Stimulated activated naive CD4-positive, alpha-beta T cell (primary cell): ENCODE measurements around the gene SH3GL3.

Experiments used
- DNase-seq, 6 experiments: peaks; one replicate each; lab custom pipeline; 2025; lab: John Stamatoyannopoulos, UW

Gene SH3GL3

DNA sequence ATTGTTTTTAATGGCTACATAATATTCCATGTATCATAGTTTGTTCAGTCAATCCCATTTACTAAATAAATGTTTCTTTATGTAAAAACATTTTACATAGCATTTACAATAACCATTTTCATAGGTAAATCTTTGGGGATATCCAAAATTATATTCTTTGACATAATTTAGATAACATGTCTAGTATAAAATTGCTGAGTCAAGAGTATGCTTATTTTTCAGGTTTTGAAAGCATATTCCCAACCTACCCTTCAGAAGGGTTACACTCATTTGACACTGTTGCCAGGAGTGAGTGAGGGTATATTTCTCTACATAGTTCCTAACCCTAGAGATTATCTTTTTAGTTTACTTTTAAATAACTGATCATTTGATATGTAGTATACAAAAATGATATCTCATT, 122.2 kb downstream of the SH3GL3 start:
- no peak for DNase-seq

DNA sequence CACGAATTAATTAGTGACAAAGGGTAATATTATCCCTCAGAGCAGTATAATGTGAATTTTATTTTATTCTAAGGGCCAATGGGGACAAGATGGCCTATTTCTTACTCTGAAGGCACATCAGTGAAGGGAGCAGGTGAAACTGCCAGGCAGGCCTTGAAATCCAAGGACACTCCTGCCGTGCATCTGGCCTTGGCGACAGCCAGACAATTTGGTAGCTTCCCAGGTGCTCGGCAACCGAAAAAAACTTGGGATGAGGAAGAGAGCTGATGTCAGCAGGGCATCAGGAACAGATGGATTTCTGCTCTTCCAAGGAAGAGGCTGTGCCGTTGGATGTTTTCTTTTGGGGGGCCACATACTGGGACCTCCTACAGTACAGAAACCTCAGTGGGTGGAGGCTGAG, 123.6 kb downstream of the SH3GL3 start:
- no peak for DNase-seq

DNA sequence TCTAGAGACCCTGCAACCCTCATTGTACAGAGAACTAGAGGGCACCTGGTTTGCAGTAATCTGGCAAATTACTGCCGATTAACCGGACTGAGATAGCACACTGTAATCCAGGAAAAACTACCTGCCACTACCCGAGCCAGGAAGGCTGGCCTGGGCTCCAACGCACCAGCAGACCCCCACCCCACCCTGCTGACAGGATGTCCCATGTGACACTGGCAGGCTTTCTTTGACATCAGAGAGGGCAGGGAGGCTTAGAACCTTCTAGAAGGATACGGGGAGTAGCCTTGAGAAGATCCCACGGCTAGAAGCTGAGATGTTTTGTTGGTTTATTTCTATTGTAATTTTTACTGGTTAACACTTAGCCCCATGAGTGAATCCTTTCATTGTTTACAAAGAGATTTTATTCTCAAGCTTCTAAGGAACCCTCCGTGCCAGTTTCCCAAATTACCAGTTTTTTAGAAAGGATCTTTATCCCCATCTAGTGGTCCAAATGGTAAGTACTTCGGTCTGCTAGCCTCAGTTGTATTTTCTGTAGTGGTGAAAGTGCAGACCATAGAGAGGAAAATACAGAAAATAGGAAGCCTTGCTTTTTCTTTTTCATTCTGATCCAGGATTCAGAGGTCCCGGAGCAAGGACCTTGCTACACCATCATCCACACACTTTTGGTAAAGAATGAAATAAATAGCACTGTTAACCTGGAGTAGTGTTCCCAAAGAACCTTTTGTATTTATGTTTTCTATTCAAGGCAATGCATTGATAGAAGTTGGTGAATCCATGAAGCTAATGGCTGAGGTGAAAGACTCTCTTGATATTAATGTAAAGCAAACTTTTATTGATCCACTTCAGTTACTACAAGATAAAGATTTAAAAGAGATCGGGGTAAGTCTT, 124.9 kb downstream of the SH3GL3 start:
- DNase-seq: no peak

DNA sequence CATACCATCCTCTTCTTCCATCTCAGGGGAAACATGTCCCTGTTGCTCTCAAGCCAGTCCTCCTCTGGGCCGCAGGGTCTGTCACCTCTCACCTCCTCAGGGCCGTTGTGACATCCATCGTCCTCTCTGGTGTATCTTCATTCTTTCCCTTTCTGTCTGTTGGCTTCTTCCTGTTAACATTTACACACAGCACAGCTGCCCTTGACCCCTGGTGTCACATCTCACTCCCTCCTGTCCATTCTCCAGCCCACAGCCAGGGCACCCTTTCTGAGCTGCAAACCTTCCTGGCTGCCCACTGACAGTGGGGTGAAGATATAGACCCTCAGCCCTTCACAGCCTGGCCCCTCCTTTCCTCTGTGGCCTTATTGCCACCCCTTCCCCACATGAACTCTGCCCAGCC, 127.2 kb downstream of the SH3GL3 start:
- no peak for DNase-seq

DNA sequence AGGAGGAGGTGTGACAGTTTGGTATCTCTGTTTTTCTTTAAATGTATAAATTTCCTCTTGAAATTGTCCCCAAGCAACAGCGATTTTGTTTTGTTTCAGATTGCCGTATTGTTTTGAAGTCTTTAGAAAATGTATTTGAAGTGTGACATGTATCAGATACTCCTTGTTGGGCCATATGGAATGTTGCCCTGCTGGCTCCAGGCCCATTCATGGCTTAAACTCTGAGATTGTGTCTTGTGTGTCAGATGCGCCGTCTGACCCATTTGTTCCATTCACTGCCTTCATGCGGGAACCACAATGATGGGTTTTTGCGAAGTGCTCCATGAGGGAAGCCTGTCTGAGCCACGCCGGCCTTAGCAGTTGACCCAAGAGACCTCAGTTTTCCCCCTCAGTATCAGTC, 131.6 kb downstream of the SH3GL3 start:
- no peak for DNase-seq

DNA sequence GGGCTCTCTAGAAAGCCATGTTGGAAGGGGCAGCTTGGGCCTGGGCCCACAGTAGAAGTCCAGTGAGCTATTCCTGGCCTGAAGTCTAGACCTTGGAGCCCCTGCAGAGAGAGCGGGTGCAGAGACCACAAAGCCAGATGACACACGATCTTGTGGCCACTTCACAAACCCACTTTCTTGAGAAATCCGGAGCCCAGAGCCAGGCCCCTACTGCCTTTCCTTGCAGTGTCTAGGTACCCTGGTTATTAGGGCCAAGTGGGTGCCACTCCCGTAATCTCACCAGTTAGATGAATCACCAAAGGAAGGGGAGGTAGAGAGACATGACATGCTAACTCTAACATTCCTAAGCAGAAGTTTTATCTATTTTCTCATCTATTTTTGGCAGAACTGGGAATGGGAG, 134.2 kb downstream of the SH3GL3 start:
- DNase-seq: no peak

DNA sequence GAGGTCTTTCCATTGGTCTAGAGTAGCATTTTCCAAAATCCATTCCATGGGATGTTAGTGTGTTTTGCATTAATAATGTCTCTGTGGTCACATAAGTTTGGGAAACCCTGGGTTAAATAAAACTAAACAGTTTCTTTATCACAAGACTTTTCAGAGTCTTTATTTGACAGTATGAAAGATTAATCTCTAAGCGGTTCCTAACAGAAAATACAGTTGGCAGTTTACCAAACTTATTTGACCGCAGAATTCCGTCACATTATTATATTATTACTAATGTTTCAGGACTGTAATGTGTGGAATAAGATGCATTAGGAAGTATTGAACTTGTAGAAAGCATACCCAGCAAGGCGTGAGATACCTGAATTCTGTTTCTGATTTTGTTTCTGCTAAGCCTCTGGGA, 135.2 kb downstream of the SH3GL3 start:
- no peak for DNase-seq

DNA sequence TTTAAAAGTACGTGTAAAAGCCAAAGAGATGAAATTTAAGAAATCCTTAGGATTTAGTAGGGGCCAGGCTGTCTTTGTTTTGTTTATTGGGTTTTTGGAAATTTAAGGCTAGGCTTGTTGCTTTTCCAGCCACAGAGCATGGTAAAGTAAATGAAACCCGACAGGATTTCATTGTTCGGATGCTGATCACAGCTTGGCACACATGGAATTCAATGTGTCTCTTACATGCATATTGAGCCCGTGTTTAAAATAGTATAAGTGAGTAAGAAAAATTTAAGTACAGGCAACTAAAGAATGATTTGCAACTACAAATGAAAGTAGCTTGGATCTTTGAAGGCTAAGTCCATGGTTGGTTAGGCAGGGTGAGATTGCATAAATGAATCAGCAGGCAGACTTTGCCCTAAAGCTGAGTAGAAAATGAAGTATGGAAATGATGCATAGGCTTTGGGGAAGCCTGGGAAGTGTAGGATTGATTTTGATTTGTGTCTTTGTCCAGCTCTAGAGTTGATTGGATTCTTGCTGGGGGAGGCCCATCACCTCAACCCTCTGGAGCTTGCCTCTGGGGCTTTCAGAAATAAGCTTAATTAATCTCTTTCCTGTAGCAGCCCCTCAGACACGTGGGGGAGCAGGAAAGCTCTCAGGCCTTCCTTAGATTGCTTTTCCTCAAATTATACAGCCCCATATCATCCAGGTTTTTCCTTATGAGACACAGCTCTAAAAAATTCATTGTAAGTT, 138.6 kb downstream of the SH3GL3 start:
- no peak for DNase-seq

DNA sequence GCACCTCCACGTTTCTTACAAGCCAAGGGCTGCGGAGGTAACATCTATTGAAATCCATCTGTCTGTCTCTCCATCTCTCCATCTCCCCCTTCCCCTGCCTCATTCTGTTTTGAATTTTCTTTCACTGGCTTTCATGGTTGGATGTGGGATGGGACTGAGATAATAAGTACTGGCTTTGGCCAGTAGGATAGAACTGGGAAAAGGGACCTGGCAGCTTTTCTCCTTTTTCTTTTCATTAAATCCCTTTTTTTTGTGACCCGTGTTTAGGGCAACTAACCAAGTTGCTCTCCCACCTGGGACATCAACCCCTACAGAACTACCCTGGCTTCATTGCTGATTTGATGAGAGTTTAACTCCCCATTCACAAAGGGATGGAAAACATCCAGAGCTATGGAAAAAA, 139.9 kb downstream of the SH3GL3 start:
- DNase-seq: no peak

DNA sequence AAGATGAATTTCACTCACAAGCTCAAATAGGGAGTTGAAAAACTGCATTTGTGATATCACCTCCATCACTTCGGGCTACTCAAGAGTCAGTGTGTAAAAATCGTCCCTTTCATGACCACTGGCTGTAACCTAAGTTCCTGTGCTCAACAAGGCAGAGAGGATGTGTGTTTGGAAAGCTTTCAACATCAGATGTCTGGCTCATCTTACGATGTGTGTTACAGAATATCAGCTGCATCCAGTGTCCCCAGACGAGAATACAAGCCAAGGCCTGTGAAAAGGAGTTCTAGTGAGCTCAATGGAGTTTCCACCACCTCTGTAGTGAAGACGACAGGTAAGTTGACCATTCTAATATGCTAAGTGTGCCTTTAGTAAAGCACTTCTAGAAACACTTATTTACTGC, 141.3 kb downstream of the SH3GL3 start:
- no peak for DNase-seq

DNA sequence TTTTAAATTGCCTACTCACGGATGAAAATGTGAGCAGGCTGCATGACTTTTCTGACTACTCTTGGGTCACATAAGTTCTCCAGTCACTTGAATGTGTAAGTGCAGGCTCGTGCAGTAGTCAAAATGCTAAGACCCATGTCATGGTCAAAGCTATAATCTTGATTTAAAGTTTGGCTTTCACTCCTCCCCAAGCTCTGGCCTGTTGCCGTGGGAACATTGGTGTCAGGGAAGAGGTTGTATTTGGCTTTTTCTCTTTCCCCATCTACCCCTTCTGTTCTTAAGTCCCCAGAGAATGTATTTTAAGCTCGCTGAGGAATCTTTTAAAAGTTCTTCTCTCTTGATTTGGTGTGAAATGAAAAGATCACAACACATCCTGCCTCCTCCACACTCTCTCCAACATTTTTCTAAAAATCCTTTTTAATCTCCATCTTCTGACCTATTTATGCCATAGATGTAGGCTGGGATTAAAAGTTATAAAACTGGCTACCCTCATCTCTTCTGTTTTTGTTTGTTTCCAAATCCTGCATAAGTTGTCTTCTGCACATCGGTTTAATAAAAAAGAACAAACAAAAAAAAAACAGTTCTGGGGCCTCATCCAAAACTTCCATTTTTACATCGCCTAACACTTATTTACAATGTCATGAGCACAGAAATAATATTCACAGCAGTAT, 145.4 kb downstream of the SH3GL3 start:
- DNase-seq: no peak

DNA sequence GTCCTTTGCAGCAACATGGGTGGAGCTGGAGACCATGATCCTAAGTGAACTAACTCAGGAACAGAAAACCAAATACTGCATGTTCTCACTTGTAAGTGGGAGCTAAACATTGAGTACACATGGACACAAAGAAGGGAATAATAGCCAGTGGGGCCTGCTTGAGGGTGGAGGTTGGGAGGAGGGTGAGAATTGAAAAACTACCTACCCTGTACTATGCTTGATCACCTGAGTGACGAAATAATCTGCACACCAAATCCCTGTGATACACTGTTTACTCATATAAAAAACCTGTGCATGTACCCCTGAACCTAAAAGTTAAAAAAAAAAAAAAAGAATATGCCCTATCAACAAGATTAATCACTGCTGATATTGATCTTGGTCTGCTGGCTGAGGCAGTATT, 148.1 kb downstream of the SH3GL3 start:
- DNase-seq: no peak

DNA sequence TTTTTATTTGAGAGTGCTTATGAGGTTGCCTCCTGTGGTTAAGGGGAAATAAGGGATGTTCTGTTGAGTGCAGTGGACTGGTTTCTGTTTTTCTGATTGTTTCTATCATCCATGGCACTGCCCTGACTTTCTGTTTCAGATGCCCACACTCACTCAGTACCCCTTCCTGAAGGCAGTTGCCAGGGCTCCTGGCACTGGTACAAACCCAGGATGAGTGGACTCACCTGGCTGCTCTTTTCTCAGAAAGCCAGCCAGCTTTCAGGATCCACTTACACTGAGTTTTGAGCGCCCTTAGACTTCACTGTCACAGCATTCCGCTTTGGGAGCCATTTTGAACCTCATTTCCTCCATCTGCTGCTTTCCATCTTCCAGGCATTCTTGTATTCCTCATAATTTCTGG, 150.9 kb downstream of the SH3GL3 start:
- no peak for DNase-seq

DNA sequence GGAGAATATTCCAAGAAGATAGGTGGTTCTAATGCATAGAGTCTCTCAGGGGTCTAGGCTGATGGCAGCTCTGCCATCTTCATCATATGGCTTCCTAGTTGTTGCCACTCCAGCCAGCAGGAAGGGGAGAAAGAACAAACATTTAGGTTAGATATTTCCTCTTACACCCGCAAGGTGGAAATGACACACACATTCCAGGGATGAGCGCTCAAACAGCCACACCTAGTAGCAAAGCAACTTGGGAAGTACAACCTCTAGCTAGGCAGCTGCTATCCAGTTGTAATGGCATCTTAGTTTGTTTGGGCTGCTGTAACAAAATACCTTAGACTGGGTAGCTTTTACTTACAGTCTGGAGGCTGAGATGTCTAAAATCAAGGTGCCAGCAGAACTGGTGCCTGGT, 154.9 kb downstream of the SH3GL3 start:
- DNase-seq: no peak

DNA sequence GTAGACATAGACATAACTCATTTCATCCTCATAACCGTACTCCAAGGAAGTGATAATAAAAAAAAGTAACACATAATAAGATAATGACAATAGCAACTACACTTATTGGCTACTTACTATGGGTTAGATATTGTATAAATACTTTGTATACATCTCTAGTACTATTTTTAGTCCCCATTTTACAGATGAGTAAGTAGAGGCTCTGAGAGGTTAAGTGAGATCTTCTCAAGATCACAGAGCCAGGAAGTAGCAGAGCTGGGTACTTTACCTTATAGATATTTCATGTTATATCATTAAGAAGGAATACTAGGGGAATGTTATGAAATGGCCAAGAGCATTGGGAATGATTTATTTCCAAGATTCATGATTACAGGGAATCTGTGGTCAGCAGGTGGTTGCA, 157.4 kb downstream of the SH3GL3 start:
- DNase-seq: no peak

DNA sequence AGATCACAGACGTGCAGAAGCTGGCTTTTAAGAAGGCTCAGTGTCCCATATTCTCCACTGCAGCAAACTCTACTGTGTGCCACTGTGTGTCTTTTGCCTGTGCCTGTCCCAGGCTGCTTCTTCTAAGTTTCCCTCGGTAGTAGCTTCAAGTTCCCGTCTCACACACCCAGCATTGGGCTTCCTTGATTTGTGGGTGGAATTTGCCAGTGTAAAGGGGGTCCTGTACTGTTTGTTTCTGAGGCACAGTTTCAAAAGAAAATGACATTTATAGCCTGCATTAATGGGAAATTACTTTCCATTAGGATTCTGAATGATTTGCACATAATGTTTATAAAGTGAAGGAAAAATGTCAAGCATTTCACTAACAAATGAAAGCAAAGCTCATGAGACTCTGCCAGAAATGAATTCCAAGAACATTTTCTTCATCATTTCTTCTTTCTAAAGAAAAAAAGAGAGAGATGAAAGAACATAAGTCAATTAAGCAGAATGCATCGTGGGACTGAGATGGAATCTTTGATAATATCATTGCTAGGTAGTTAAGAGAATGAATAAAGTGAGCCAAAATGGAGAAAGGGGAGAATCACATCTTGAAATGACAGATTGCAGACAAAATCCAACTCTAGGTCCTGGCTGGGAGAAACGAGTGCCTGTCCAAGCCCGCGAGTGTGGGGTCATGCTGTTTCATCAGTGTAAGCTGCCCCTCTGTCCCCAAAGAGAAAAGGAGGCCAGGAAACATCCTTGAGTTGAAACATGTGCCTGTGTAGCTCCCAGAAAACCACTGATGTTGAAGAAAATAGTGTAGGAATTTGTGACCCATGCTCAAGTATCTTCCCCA, 158.2 kb downstream of the SH3GL3 start:
- DNase-seq: no peak

DNA sequence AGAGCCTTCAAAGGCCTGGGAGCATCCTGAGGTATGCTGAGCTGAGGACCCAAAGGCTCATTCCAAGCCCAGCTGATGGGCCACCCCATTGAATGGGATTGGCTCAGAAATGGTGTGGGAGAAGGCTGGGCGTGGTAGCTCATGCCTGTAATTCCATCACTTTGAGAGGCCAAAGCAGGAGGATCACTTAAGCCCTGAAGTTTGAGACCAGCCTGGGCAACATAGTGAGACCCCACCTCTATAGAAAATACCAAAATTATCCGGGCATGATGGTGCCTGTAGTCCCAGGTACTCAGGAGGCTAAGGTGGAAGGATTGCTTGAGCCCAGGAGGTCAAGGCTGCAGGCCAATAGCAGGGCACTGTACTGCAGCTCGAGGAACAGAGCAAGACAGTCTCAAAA, 163.0 kb downstream of the SH3GL3 start:
- DNase-seq: no peak

DNA sequence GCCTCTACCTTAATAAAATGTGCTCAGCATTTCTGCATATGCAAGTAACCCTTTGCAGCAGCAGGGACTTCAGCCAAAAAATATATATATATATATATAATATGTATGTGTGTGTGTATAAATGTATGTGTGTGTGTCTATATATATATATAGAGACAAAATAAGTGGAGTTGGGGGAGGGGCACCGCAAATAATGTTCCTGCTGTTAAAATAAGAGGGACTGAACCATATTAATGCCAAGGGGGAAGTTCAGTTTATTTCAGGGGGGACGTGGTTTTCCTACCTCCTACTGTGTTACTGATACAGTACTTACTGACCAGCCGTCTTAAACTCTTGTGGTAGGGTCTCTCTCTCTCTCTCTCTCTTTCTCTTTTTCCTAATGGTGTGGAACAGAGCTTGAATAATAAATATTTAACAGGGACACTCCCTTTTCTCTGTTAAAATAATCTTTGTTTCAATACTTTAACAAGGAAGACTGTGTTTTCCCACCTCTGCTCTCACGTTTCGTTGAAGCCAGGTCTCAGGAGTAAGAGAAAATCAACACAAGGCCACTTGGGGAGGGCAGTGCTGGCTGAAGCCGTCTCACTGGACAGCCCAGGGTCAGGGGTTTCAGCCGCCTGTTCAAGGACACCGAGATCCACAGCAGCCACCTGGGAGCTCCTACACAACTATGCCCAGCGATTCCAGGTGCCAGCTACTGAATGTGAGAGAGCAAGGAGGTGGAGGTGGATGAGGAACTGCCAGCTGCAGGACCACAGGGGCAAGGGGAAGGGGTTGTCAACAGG, 164.0 kb downstream of the SH3GL3 start:
- DNase-seq: no peak

DNA sequence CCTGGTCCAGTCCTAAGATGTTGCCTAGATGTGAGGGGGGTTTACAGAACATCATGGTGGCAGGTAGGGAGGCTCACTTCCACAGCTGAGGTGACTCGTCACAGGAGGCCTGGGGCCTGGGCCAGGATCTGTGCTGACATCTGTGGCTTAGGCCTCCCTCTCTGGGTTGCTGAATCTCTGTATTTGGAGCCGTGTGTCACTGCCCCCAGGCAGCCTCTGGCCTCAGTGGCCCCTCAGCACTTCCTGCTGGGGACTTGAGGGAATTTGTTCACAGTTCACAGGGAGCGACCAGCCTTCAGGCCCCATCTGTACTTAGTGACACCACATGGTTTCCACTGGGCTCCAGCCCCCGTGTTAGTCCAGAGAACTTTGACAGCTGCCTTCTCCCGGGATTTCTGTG, 165.1 kb downstream of the SH3GL3 start:
- no peak for DNase-seq

DNA sequence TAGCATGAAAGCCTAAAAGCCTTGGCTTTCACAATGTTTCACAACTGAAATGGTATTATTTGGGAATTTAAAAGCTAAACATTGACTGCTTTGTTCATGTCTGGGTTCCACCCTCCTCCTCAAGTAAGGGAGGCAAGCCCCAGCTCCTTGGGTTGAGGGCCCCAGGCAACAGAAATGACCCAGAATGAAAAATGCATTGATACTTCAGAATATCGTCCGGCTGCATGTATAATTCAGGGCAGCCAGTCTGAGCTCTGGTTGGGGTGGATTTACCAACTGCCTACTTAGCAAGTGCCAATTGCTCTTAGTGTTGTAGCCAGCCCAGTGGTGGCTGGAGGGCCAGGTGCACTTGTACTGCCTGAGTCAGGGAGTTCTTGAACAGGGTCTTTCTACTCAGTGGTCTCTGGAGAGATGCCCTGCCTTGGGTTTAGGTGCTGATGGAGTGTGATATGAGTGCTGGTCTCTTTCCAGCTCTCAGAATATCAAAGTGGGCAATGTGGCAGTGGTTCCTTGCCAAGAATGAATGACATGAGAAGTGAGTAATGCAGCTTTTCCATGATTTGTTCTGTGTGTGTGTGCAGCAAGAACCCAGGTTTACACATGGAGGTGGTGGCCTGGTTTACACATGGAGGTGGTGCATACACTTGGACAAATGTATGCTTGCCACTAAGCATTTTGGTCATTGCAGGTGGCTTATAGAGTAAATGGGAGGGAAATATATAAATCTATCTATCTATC, 165.9 kb downstream of the SH3GL3 start:
- no peak for DNase-seq

DNA sequence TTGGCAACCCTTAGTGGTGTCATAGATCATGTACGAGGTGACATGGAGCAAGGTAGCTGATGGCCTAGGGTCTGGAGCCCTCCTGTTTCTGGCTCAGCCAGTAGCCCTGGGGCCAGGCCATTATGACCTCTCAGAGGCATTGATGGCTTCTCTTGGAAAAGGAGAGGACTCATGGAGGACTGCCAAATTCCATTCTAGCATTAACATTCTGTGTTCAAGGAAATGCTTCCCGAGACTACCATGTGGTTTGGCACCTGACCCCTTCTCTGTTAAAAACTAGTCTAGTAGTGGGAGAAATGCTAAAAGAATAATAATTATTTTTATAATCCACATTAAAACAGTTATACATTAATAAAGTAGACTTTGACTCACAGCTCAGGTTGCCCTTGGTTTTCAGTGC, 166.6 kb downstream of the SH3GL3 start:
- DNase-seq: no peak
